Measurements from ENCODE around the gene SPATC1L. TPM values are rescaled to one million over a fixed set of nuclear protein-coding genes. Genes with fewer than 3 reads are reported as not detected.
"Not testable (repeated sequence)": the region's sequence is repeated elsewhere in the genome, so short reads cannot be mapped to it uniquely, and the experiment has no call there.

SPATC1L gene
- total RNA-seq = 1 to 10 TPM; 7.1 to 8.9 TPM

GRCh38 chr21:46183910-46184624, at the start of gene SPATC1L:
SPATC1L (minus strand) TSS chr21:46184459; CDS start chr21:46182816, 1,643 bp downstream.
- ATAC-seq (peak; percentile 78 to 79), DNase-seq (ENCODE audit: low spot score in 2 of 2) (peak in 1 of 2 donors; percentile 37)
- H3K9me3 Mint-ChIP-seq = no peaks in the 10 kb centered on the region
- no peaks in the 10 kb centered on the region for H3K36me3 Mint-ChIP-seq
- peak within 1 kb of the TSS; percentile 67 to 86 for H3K27ac Mint-ChIP-seq

- no peak overlapping the region for H3K27ac Mint-ChIP-seq
- peaks cover 0 to 7% of the 10 kb centered on the region in 2 donors for H3K9me3 Mint-ChIP-seq
- DNase-seq (ENCODE audit: low spot score in 2 of 2) (no peak), ATAC-seq (no peak)
- H3K36me3 Mint-ChIP-seq = peaks cover 15 to 53% of the 10 kb centered on the region in 2 donors
Observed at GRCh38 chr21:46229923-46230260, 45.6 kb upstream of the SPATC1L start.

DNA sequence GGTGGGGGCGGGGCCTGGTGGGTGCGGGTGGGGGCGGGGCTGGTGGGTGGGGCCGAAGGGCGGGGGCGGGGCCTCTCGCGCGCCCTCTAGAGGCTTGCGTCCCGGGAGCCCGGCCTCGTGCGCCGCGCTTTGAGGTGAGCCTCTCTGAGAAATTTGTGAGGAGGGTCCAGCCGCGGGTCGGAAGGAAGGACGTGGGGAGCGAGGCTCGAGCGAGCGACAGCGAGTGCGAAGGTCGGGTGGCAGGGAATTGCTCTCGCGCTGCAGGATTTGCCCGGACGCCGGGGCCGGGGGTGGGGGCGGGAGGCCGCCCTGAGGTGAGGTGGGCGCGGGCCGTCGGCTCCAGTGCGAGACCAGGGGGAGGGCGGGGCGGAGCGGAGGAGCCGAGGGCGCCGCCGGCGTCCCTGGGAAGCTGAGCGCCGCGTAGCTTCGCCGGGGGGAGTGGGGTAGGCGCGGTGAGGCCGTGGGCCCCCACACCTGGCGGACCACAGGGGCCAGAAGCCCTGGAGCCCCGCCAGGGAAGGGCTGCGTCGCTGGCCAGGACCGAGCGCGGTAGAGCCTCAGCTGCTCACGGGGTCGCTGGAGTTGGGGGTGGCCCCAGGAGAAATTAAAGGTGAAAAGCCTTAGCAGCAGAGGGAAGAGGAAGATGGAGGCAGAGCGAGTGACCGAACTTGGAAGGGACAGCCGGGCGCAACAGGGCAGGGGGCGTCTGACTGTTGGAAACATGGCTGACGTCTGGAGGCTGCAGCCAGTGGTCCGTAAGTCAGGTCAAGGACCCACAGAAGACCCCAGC, 45.1 kb upstream of the SPATC1L start:
- Mint-ChIP-seq H3K9me3 (peaks cover 0 to 7% of the 10 kb centered on the region in 2 donors), H3K27ac (peak overlapping the region; percentile 81 to 98), H3K36me3 (peaks cover 10 to 47% of the 10 kb centered on the region in 2 donors)
- peak in 1 of 2 donors; percentile 70 for DNase-seq (ENCODE audit: low spot score in 2 of 2)
- ATAC-seq = peak; percentile 33 to 49

- DNase-seq (ENCODE audit: low spot score in 2 of 2) (peak; percentile 95 to 96), ATAC-seq (peak; percentile 89 to 94)
- H3K27ac Mint-ChIP-seq = peak within 1 kb of the TSS; percentile 81 to 98
- H3K36me3 Mint-ChIP-seq = peaks cover 6 to 41% of the 10 kb centered on the region in 2 donors
- peaks cover 0 to 7% of the 10 kb centered on the region in 2 donors for H3K9me3 Mint-ChIP-seq
Observed at GRCh38 chr21:46228345-46229051, 44.2 kb upstream of the SPATC1L start, which contains the start of gene LSS. LSS (minus strand) TSS chr21:46228774; CDS start chr21:46228745, 29 bp downstream.

- Mint-ChIP-seq H3K27ac (peak overlapping the region; percentile 19 to 25), H3K36me3 (peaks cover 5 to 38% of the 10 kb centered on the region in 2 donors), H3K9me3 (peaks cover 0 to 7% of the 10 kb centered on the region in 2 donors)
- DNase-seq (ENCODE audit: low spot score in 2 of 2) (no peak), ATAC-seq (no peak)
Observed at GRCh38 chr21:46227811-46228344, 43.6 kb upstream of the SPATC1L start.

DNA sequence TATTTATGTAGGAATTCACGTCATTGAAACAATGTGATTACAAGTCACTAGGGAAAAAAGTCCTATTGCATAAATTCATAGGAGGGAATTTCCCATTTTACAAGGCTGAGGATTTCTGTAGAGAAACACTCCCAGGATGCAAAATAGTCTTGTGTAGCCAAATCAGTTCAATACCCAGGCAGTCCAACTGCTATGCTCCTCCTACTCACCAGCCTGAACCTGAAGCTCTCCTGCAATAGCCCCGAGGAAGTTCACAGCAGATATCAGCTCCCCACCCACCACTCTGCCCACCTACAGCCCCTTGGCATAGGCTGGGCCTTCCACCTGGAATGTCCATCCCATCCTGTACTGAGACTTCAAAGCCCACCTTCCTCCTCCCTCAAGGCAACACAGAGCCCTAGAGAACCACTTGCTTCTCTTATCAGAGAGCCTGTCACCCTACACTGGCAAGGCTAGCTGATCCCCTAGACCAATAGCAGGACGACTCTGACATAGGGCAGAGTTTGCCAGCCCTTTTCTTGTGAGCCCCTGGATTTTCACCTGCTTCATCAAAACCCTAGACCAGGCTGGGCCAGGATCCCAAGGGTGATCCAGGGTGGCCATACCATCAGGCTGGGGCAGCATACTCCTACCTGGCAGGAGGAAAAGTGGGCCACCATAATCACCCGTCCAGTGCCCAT, 42.8 kb upstream of the SPATC1L start:
- Mint-ChIP-seq H3K9me3 (peaks cover 0 to 7% of the 10 kb centered on the region in 2 donors), H3K27ac (peak overlapping the region; percentile 37 to 53), H3K36me3 (peaks cover 5 to 30% of the 10 kb centered on the region in 2 donors)
- no peak for DNase-seq (ENCODE audit: low spot score in 2 of 2)
- no peak for ATAC-seq

DNA sequence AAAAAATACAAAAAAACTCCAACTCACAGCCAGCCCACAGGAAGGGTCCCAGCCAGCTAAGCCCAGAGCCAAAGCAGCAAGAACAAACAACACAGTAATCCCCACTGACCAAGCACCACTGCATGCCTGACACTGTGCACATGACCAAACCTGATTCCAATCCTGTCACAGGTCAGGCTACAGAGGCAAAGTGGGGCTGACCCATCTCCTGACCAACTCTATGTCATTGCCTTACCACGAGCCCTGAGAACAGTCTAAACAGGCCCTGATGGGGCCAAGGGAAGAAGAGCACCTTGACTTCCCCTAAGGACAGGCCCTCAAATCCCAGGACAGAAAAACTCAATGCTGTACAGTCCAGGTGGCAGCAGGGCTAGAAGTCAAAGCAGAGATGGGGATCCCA, 41.9 kb upstream of the SPATC1L start:
- peak overlapping the region in 1 of 2 donors; percentile 51 for H3K27ac Mint-ChIP-seq
- DNase-seq (ENCODE audit: low spot score in 2 of 2) (no peak), ATAC-seq (no peak)
- H3K9me3 Mint-ChIP-seq = peaks cover 0 to under 1% of the 10 kb centered on the region in 2 donors
- H3K36me3 Mint-ChIP-seq = peaks cover 5 to 21% of the 10 kb centered on the region in 2 donors

DNA sequence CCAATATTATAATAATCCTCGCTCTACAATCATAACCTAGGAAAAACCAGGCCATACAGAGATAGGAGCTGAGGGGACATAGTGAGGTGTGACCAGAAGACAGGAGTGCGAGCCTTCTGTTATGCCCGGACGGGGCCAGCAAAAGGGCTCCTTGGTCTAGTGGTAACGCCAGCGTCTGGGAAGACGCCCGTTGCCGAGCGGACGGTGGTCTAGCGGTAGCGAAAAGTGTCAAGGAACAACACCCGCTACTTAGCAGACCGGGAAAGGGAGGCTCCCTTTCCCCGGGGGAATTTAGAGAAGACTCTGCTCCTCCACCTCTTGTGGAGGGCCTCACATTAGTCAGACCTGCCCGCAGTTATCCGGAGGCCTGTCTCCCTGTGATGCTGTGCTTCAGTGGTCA, 39.4 kb upstream of the SPATC1L start:
- not testable (repeated sequence) for H3K36me3 Mint-ChIP-seq; H3K27ac Mint-ChIP-seq; DNase-seq (ENCODE audit: low spot score in 2 of 2); ATAC-seq; H3K9me3 Mint-ChIP-seq

DNA sequence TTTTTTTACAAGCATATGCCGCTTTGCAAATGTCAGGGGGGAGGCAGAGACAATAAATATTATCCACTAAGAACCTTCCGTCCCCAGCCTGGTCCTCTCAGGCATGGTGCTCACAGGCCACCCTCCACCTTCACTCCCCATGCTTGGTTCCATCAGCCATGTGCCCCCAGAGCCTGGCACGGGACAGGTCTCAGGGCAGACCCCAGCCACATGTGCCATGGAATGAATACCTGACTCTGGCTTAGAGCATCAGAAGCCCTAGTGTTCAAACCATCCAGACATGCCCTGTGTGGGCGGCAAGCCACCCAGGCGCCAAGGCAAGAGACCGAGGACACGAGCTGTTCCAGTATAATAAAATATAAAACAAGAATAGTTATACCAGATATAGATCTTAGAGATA, 39.0 kb upstream of the SPATC1L start:
- H3K36me3 Mint-ChIP-seq = no peaks in the 10 kb centered on the region
- ATAC-seq = no peak
- no peaks in the 10 kb centered on the region for H3K9me3 Mint-ChIP-seq
- no peak for DNase-seq (ENCODE audit: low spot score in 2 of 2)
- H3K27ac Mint-ChIP-seq = no peak overlapping the region

GRCh38 chr21:46222436-46223116, 38.3 kb upstream of the SPATC1L start:
- no peak for ATAC-seq
- Mint-ChIP-seq H3K9me3 (no peaks in the 10 kb centered on the region), H3K36me3 (no peaks in the 10 kb centered on the region), H3K27ac (peak overlapping the region in 1 of 2 donors; percentile 46)
- no peak for DNase-seq (ENCODE audit: low spot score in 2 of 2)

- Mint-ChIP-seq H3K27ac (peak overlapping the region in 1 of 2 donors; percentile 46), H3K9me3 (no peaks in the 10 kb centered on the region), H3K36me3 (no peaks in the 10 kb centered on the region)
- DNase-seq (ENCODE audit: low spot score in 2 of 2) (no peak), ATAC-seq (no peak)
Observed at GRCh38 chr21:46221664-46222435, 37.6 kb upstream of the SPATC1L start.

- Mint-ChIP-seq H3K9me3 (no peaks in the 10 kb centered on the region), H3K36me3 (no peaks in the 10 kb centered on the region), H3K27ac (no peak overlapping the region)
- DNase-seq (ENCODE audit: low spot score in 2 of 2) (no peak), ATAC-seq (no peak)
Observed at GRCh38 chr21:46220847-46221246, 36.6 kb upstream of the SPATC1L start.

- H3K27ac Mint-ChIP-seq = no peak overlapping the region
- no peaks in the 10 kb centered on the region for H3K9me3 Mint-ChIP-seq
- H3K36me3 Mint-ChIP-seq = no peaks in the 10 kb centered on the region
- ATAC-seq (no peak), DNase-seq (ENCODE audit: low spot score in 2 of 2) (no peak)
Observed at GRCh38 chr21:46220275-46220810, 36.1 kb upstream of the SPATC1L start.

GRCh38 chr21:46219591-46220239, 35.5 kb upstream of the SPATC1L start:
- peak overlapping the region in 1 of 2 donors; percentile 32 for H3K27ac Mint-ChIP-seq
- no peak for DNase-seq (ENCODE audit: low spot score in 2 of 2)
- no peaks in the 10 kb centered on the region for H3K36me3 Mint-ChIP-seq
- no peaks in the 10 kb centered on the region for H3K9me3 Mint-ChIP-seq
- ATAC-seq = no peak
